ENCODE measurements around the gene STK24.

The STK24 gene

DNA sequence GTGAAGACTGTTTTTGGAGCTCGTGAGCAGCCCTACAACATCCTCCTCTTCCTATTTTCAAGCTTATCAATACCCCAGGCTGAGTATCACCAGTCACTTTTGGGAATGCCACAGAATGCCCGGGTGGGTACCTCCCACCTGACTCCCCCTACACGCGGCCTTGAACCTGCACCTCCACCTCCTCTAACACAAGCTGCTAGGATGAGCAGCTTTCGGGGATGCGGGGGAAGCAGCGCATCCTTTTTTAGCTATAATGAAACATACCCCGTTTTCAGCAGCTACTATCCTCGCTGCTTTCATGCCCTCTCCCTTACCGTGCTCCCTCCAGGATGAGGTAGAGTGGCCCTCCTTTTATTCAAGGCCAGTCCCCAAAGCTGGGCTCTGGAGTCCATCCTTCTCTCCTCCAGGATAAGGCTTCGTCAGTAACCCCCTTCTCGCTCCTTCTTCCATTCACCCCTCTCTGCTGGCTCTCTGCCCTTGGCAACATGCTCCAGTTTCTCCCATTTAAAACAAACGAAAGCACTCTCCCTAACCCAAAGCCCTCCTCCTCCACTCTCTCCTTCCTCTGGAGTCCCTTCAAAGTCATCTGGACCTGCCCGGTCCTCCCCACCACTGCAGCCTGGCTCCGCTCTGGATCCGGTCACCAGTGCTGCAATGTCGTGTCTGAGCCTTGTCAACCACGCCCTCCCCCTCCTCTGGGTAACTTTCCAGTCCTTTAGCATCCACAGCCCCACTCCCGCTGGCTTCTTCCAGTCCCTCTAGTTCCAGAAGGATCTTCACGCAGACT, 55.3 kb downstream of the STK24 start:
- Histone ChIP-seq H2AFZ (ENCODE audit: low read length, unreplicated experiment) (no peak overlapping the region), H3K4me1 (ENCODE audit: control insufficient read depth, insufficient read depth, low read length, unreplicated experiment) (no peaks in the 10 kb centered on the region), H3K79me2 (ENCODE audit: control insufficient read depth, insufficient read depth, low read length, unreplicated experiment) (peaks cover 93% of the 10 kb centered on the region), H3K27me3 (ENCODE audit: insufficient read depth, low read length) (no peaks in the 10 kb centered on the region), H3K4me3 (ENCODE audit: low read depth, low read length) (no peak overlapping the region), H3K36me3 (ENCODE audit: insufficient read depth, low read length) (peaks cover 3% of the 10 kb centered on the region; the same call in 1 of the 2 replicates), H3K27ac (ENCODE audit: low read depth, low read length) (no peak overlapping the region)

DNA sequence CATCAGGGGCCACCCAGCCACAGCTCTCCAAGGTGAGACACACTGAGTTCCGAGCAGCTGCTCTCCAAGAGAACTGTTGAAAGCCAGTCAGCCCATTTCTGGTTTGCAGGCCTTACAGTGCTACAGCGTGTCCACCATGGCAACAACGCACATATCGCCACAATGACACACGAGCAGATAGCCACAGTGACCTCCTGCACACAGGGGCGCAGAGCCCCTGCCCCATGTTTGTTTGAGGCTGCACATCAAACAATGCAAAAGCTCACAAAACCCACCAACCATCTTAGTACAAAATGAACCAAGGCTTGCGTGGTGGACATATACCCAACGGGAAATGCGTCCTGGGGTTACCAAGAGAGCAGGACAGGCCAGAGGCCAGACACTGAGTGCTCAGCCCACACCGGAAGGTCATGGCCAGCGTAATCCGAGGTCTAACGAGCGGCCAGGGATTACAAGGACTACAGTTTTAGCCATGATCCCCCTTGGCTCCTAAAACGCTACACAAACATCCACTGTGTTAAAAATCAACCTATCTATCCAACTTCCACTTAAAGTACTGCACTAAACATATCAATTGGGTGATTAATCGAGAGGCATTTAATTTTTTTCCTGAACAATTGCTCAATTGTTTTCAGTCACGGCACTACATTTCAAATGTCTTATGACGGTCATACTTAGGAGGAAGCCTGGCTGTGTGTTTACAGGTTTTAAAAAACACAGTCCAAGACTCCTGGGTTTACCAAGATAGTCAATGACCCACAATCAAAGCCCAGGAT, 56.0 kb downstream of the STK24 start:
- Histone ChIP-seq H3K36me3 (ENCODE audit: insufficient read depth, low read length) (peaks cover 10% of the 10 kb centered on the region; the same call in 1 of the 2 replicates), H3K4me3 (ENCODE audit: low read depth, low read length) (no peak overlapping the region), H3K27ac (ENCODE audit: low read depth, low read length) (no peak overlapping the region), H3K27me3 (ENCODE audit: insufficient read depth, low read length) (no peaks in the 10 kb centered on the region), H3K4me1 (ENCODE audit: control insufficient read depth, insufficient read depth, low read length, unreplicated experiment) (no peaks in the 10 kb centered on the region), H3K79me2 (ENCODE audit: control insufficient read depth, insufficient read depth, low read length, unreplicated experiment) (peaks cover 93% of the 10 kb centered on the region), H2AFZ (ENCODE audit: low read length, unreplicated experiment) (no peak overlapping the region)

DNA sequence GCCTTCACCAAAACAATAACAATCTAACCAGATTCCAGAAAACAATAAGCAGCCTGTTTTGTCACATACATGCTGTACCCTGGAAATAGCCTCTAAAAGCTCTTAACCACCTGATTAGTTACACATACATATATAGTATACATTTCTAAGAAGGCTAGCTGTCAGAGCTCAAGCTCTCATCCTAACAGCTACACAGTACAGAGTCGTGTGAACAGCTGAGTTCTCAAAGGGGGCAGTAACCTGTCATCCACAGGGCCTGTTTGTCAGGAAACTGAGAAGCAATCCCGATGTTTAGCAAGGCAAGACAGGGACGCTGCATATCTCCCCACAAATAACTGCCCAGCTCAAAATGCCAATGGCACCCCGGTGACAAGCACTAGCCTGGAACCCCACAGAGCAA, 56.9 kb downstream of the STK24 start:
- Histone ChIP-seq H2AFZ (ENCODE audit: low read length, unreplicated experiment) (no peak overlapping the region), H3K27ac (ENCODE audit: low read depth, low read length) (no peak overlapping the region), H3K4me1 (ENCODE audit: control insufficient read depth, insufficient read depth, low read length, unreplicated experiment) (no peaks in the 10 kb centered on the region), H3K4me3 (ENCODE audit: low read depth, low read length) (no peak overlapping the region), H3K27me3 (ENCODE audit: insufficient read depth, low read length) (no peaks in the 10 kb centered on the region), H3K79me2 (ENCODE audit: control insufficient read depth, insufficient read depth, low read length, unreplicated experiment) (peaks cover 89% of the 10 kb centered on the region), H3K36me3 (ENCODE audit: insufficient read depth, low read length) (peaks cover 10% of the 10 kb centered on the region; the same call in 1 of the 2 replicates)

DNA sequence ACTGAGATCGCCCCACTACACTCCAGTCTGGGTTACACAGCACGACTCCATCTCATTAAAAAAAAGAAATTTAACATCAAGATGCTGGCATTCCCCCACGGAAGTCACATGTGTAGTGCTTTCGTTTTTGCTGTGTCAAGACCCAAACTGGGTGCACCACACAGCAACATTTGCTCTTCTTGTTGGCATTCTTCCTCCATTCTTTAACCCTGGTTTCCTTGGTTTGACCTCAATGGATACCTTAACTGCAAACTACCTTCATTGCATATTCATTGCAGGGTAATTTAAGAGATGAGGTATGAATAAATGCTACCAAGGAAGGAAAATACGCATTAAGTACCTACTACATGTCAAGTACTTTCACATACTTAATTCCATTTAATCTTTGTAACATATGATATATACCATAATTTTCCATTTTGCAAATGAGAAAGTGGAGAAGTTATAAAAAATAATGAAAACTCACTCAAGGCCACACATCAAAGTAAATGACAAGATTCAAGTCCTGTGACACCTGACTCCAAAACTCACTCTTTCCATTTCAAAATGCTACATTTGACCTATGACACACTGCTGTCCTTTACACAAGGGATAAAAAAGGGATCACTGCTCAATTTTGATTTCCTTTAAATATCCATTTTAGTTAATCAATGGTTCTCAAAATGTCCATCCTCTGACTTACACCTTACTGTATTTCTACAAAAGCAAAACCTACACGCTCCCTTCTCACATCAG, 59.2 kb downstream of the STK24 start:
- Histone ChIP-seq H3K79me2 (ENCODE audit: control insufficient read depth, insufficient read depth, low read length, unreplicated experiment) (peaks cover 83% of the 10 kb centered on the region), H3K36me3 (ENCODE audit: insufficient read depth, low read length) (peaks cover 10% of the 10 kb centered on the region), H3K27me3 (ENCODE audit: insufficient read depth, low read length) (no peaks in the 10 kb centered on the region), H2AFZ (ENCODE audit: low read length, unreplicated experiment) (no peak overlapping the region), H3K27ac (ENCODE audit: low read depth, low read length) (no peak overlapping the region), H3K4me3 (ENCODE audit: low read depth, low read length) (no peak overlapping the region), H3K4me1 (ENCODE audit: control insufficient read depth, insufficient read depth, low read length, unreplicated experiment) (no peaks in the 10 kb centered on the region)

DNA sequence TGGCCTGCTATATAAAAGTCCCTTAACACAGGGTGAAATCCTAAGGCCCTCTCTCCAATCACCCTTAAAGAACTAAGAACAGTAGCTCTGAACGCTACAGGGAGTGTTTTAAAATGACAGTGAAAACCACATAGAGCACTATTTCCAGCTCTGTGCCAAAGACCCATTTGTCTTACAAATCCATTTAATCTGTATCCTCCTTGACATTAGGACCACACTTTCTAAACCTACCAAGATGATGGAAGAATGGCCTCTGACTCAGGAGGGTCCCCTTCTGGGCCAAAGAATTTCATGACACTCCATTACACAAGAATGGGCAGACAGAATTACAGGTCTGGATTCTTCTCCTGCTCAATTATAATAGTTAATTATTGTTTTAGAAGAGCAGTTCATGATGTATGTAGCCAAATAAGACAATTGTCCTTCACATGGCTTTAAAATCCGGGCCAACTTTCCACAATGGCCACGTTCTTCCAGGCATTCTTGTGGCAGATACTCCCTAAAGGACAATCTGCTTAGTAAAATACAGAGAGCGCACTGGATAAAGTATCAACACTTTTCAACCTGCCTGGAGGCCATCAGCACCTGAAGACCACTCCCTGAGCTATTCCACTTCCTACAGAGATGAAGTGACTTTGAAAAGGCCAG, 61.0 kb downstream of the STK24 start:
- H3K27ac ChIP-seq (ENCODE audit: low read depth, low read length) = no peak overlapping the region
- no peaks in the 10 kb centered on the region for H3K4me1 ChIP-seq (ENCODE audit: control insufficient read depth, insufficient read depth, low read length, unreplicated experiment)
- peaks cover 74% of the 10 kb centered on the region for H3K79me2 ChIP-seq (ENCODE audit: control insufficient read depth, insufficient read depth, low read length, unreplicated experiment)
- no peak overlapping the region for H2AFZ ChIP-seq (ENCODE audit: low read length, unreplicated experiment)
- H3K4me3 ChIP-seq (ENCODE audit: low read depth, low read length) = no peak overlapping the region
- no peaks in the 10 kb centered on the region for H3K27me3 ChIP-seq (ENCODE audit: insufficient read depth, low read length)
- H3K36me3 ChIP-seq (ENCODE audit: insufficient read depth, low read length) = peaks cover 10% of the 10 kb centered on the region

DNA sequence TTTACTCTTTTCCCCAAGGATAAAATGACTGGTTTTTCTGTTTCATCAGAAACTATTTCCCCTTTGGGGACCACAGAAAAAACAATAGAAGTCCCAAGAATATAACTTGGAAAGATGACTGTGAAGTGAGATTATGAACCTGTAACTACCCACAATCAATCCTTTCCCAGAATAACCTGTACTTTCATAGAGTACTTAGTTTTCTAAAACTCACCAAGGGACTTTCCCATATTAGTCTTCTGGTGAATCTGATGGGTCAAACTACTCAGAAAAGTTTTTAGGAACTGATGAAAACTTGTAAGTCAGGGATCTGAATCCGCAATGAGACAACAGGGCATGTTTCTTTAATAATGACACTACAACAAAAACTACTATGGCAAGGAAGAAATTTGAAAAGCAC, 62.6 kb downstream of the STK24 start:
- no peak overlapping the region for H2AFZ ChIP-seq (ENCODE audit: low read length, unreplicated experiment)
- no peak overlapping the region for H3K4me3 ChIP-seq (ENCODE audit: low read depth, low read length)
- H3K27me3 ChIP-seq (ENCODE audit: insufficient read depth, low read length) = no peaks in the 10 kb centered on the region
- H3K36me3 ChIP-seq (ENCODE audit: insufficient read depth, low read length) = peaks cover 10% of the 10 kb centered on the region
- peaks cover 13% of the 10 kb centered on the region for H3K4me1 ChIP-seq (ENCODE audit: control insufficient read depth, insufficient read depth, low read length, unreplicated experiment)
- peaks cover 70% of the 10 kb centered on the region for H3K79me2 ChIP-seq (ENCODE audit: control insufficient read depth, insufficient read depth, low read length, unreplicated experiment)
- no peak overlapping the region for H3K27ac ChIP-seq (ENCODE audit: low read depth, low read length)

DNA sequence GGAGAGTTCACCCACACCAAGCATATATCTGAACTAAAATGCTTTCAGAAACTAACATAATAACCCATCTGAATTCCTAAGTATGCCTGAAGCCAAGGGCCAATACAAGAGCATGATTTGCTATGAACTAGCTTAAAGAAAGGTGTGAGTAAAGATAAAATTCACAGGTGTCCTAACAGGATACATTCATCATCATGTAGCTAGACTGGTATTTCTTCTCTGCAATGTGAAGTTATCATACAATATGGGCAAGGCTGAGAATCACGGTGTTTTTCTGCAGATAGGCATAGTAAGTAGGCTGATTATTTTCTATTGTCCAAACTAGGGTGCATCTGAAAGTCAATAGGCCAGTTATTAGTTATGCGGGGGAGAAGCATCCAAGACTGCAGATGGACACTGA, 63.1 kb downstream of the STK24 start:
- Histone ChIP-seq H3K79me2 (ENCODE audit: control insufficient read depth, insufficient read depth, low read length, unreplicated experiment) (peaks cover 66% of the 10 kb centered on the region), H3K27ac (ENCODE audit: low read depth, low read length) (no peak overlapping the region), H3K27me3 (ENCODE audit: insufficient read depth, low read length) (no peaks in the 10 kb centered on the region), H2AFZ (ENCODE audit: low read length, unreplicated experiment) (no peak overlapping the region), H3K4me1 (ENCODE audit: control insufficient read depth, insufficient read depth, low read length, unreplicated experiment) (peaks cover 18% of the 10 kb centered on the region), H3K4me3 (ENCODE audit: low read depth, low read length) (no peak overlapping the region), H3K36me3 (ENCODE audit: insufficient read depth, low read length) (peaks cover 10% of the 10 kb centered on the region)

DNA sequence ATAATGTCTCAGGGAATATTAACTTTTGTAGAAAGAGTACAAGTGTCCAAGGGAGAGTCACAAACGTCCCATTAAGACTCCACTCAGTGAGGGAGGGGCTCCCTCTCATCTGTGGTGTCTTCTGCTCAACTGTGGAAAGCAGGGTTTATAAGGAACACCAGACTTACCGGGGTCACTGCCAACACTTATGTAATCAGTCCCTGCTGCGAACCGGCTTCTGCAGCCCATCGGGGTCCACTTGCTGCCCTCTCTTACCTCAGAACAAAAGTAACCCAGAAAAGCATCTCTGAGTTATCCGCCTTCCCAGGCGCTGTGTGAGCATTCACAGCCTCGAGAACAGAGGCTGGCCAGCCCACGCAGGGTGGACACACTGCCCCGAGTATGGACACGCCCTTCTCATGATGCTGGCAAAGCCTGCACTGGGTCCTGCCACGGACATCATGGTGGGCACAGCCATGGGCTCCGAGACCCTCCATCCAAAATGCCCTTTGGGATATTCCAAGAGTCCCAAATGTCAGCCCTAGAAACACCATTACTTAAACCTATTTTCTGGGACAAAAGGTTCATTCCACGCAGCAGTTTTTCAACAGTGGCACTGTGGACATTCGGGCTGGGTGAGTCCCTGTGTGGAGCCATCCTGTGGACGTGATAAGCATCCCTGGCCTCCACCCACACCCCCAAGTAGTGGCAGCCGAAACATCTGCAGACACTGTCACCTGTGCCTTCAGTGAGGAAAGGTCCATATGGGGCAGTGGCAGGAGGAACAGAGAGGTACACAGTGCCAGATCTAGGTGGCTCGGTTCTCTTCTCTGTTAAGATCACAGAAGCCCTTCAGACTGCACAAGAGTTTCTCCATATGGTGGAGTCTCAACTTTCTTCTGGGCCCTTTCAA, 63.9 kb downstream of the STK24 start:
- Histone ChIP-seq H3K36me3 (ENCODE audit: insufficient read depth, low read length) (peaks cover 10% of the 10 kb centered on the region), H3K27ac (ENCODE audit: low read depth, low read length) (no peak overlapping the region), H3K79me2 (ENCODE audit: control insufficient read depth, insufficient read depth, low read length, unreplicated experiment) (peaks cover 67% of the 10 kb centered on the region)

DNA sequence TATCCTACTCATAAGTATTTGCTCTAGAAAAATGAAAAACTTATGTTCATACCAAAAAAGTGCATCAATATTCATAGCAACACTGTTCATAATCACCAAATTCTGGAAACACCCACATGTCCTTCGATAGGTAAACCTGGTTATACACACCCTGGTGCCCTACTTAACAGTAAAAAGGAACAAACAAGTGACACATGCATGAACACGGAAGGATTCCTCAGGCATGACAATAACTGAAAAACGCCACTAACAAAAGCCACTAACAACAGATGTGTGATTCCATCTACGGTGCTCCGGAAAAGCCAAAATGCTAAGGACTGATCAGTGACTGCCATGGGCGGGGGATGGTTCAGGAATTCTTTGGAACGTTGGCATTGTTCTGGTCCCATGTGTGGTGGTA, 65.5 kb downstream of the STK24 start:
- H3K4me3 ChIP-seq (ENCODE audit: low read depth, low read length) = no peak overlapping the region
- H3K27ac ChIP-seq (ENCODE audit: low read depth, low read length) = no peak overlapping the region
- H3K4me1 ChIP-seq (ENCODE audit: control insufficient read depth, insufficient read depth, low read length, unreplicated experiment) = peaks cover 39% of the 10 kb centered on the region
- peaks cover 4% of the 10 kb centered on the region; the same call in 1 of the 2 replicates for H3K36me3 ChIP-seq (ENCODE audit: insufficient read depth, low read length)
- no peak overlapping the region for H2AFZ ChIP-seq (ENCODE audit: low read length, unreplicated experiment)
- H3K27me3 ChIP-seq (ENCODE audit: insufficient read depth, low read length) = no peaks in the 10 kb centered on the region
- peaks cover 71% of the 10 kb centered on the region for H3K79me2 ChIP-seq (ENCODE audit: control insufficient read depth, insufficient read depth, low read length, unreplicated experiment)

More for the DNA sequence above, 63.9 kb downstream of the STK24 start:
- no peak overlapping the region for H2AFZ ChIP-seq (ENCODE audit: low read length, unreplicated experiment)
- H3K27me3 ChIP-seq (ENCODE audit: insufficient read depth, low read length) = no peaks in the 10 kb centered on the region
- H3K4me1 ChIP-seq (ENCODE audit: control insufficient read depth, insufficient read depth, low read length, unreplicated experiment) = peaks cover 26% of the 10 kb centered on the region
- no peak overlapping the region for H3K4me3 ChIP-seq (ENCODE audit: low read depth, low read length)
